ENCODE results near the gene PTPRK. TPM values are rescaled to one million over a fixed set of nuclear protein-coding genes. Genes with fewer than 3 reads are reported as not detected.
A peak's percentile ranks its signal among the peaks of the same experiment; 100 is the strongest.

PTPRK gene
- total RNA-seq, 2 donors from 2014 or later: 60.6 to 121 TPM

DNA sequence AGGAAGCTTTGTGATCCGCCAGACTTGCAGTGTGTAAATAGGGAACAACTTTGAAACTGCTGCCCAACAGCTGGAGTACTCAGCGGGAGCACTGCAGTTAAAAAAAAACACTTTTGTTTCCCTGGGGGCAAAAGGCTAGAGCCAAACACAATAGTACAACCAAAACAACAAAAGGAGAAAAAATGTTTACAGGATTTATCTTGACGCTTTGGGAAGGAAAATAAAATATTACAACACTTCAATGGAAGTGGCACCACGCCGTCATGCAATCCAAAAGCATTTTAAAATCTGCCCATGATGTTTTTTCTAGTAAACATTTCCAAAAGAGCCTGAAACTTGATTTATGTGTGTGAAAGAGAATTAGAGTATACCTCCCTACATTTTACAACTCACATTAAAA lies 26.0 kb downstream of the PTPRK start:
- DNase-seq (no peak), ATAC-seq (no peak)
- intact Hi-C loops (cut with DNase I): no loop called here
- peaks cover 44% of the 10 kb centered on the region for H3K4me1 ChIP-seq
- H3K27me3 ChIP-seq: no peaks in the 10 kb centered on the region
- TF ChIP-seq POLR2A (IDR thresholded peaks at IDR 0.05): no peak
- TF ChIP-seq, protein P1, sequence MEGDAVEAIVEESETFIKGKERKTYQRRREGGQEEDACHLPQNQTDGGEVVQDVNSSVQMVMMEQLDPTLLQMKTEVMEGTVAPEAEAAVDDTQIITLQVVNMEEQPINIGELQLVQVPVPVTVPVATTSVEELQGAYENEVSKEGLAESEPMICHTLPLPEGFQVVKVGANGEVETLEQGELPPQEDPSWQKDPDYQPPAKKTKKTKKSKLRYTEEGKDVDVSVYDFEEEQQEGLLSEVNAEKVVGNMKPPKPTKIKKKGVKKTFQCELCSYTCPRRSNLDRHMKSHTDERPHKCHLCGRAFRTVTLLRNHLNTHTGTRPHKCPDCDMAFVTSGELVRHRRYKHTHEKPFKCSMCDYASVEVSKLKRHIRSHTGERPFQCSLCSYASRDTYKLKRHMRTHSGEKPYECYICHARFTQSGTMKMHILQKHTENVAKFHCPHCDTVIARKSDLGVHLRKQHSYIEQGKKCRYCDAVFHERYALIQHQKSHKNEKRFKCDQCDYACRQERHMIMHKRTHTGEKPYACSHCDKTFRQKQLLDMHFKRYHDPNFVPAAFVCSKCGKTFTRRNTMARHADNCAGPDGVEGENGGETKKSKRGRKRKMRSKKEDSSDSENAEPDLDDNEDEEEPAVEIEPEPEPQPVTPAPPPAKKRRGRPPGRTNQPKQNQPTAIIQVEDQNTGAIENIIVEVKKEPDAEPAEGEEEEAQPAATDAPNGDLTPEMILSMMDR (IDR thresholded peaks at IDR 0.05): no peak
- H3K27ac ChIP-seq: no peak overlapping the region
- H3K36me3 ChIP-seq (replicated peaks in 1 of 2; ENCODE audit: insufficient read depth in 1 of 2, low read depth in 2 of 2): no peaks in the 10 kb centered on the region
- no peaks in the 10 kb centered on the region for H3K9me3 ChIP-seq
- no peak overlapping the region for H3K4me3 ChIP-seq
- WGBS, 2 donors: 74 to 84% methylated on average over 5 of the region's 5 CpGs

DNA sequence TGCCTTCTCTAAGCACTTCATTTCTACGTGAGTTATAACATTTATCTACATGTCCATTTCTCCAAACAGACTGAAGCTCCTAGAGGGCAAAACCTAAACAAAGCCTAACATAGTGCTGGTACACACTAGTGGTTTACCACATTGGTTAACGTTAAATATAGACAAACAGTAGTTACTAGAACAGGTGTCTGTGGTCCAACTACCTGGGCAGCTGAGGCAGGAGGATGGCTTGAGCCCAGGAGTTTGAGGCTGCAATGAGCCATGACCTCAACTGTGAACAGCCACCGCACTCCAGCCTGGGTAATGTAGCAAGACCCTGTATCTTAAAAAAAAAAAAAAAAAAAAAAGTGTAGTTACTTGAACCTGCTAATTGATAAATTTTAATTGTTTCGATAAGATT lies 26.5 kb downstream of the PTPRK start:
- Histone ChIP-seq H3K27me3 (no peaks in the 10 kb centered on the region), H3K4me1 (peaks cover 38% of the 10 kb centered on the region), H3K4me3 (no peak overlapping the region), H3K9me3 (no peaks in the 10 kb centered on the region), H3K27ac (peak overlapping the region in 1 of 4 donors; percentile 7), H3K36me3 (replicated peaks in 1 of 2; ENCODE audit: insufficient read depth in 1 of 2, low read depth in 2 of 2) (no peaks in the 10 kb centered on the region)
- no peak for DNase-seq
- no peak for ATAC-seq
- TF ChIP-seq POLR2A (IDR thresholded peaks at IDR 0.05): no peak
- TF ChIP-seq, protein P1 (IDR thresholded peaks at IDR 0.05): no peak
- WGBS, 2 donors: 83 to 92% methylated on average over 4 of the region's 4 CpGs
- intact Hi-C loops (cut with DNase I): no loop called here

DNA sequence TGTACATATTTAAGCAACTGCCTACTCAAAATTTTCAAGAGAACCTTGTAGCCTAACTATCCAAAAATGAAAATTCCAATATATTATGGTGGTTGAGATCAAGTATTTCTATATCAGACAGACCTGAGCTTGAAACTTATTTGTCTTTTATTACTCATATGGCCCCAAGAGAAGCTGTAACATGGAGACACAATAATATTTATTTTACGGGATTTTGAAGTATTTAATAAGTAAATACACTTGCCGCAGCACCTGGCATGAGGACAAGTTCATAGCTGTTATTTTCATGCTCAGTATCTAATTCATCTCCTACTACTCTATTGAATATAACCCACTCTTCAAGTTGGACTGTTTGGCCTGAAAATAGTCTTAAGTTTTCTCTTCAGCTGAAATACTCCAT lies 28.0 kb downstream of the PTPRK start:
- H3K27me3 ChIP-seq: no peaks in the 10 kb centered on the region
- intact Hi-C loops (cut with DNase I): no loop called here
- peak; percentile 53 to 66 (median 58) for DNase-seq
- no peaks in the 10 kb centered on the region for H3K36me3 ChIP-seq (replicated peaks in 1 of 2; ENCODE audit: insufficient read depth in 1 of 2, low read depth in 2 of 2)
- peak; percentile 63 for ATAC-seq
- no peak overlapping the region for H3K4me3 ChIP-seq
- 14 to 25% methylated on average over 2 of the region's 2 CpGs for WGBS, 2 donors
- peak overlapping the region; percentile 72 to 83 (median 81) for H3K27ac ChIP-seq
- TF ChIP-seq POLR2A (IDR thresholded peaks at IDR 0.05): no peak
- TF ChIP-seq, protein P1 (IDR thresholded peaks at IDR 0.05): no peak
- no peaks in the 10 kb centered on the region for H3K9me3 ChIP-seq
- peaks cover 31% of the 10 kb centered on the region for H3K4me1 ChIP-seq

DNA sequence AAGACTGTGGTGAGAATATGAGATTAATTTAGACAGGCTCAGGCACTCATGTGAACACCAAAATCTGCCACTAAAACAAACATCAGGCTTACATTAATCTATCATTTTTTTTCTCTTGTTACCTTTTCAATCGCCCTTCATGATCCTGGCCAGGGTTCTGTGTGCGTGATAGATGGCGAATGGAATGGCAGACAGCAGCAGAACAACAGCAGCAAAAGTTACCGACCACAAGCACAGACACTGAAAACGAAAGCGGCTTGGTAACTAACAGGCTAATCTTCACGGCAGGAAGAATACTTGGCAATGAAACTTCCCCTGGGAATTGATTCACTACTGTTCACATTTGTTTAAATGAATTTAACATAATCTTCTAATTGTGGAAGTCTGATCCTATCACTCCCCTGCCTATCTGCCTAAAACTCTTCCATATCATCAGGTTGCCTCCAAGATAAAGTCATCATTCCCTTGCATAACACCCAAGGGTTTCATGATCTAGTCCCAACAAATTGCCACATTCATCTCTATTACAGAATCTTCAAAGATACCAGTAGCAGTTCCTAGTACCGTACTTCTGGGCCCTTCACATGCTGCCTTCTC lies 28.7 kb downstream of the PTPRK start:
- WGBS, 2 donors: 7 to 14% methylated on average over 8 of the region's 8 CpGs
- peak; percentile 30 to 55 (median 48) for DNase-seq
- Histone ChIP-seq H3K4me1 (peaks cover 31% of the 10 kb centered on the region), H3K27ac (peak overlapping the region; percentile 72 to 83 (median 81)), H3K9me3 (no peaks in the 10 kb centered on the region), H3K27me3 (no peaks in the 10 kb centered on the region), H3K36me3 (replicated peaks in 1 of 2; ENCODE audit: insufficient read depth in 1 of 2, low read depth in 2 of 2) (no peaks in the 10 kb centered on the region), H3K4me3 (no peak overlapping the region)
- TF ChIP-seq, protein P1 (IDR thresholded peaks at IDR 0.05): no peak
- TF ChIP-seq POLR2A (IDR thresholded peaks at IDR 0.05): peak in 2 of 3 donors; percentile 12 to 42
- peak; percentile 72 for ATAC-seq
- intact Hi-C loops (cut with DNase I): no loop called here

DNA sequence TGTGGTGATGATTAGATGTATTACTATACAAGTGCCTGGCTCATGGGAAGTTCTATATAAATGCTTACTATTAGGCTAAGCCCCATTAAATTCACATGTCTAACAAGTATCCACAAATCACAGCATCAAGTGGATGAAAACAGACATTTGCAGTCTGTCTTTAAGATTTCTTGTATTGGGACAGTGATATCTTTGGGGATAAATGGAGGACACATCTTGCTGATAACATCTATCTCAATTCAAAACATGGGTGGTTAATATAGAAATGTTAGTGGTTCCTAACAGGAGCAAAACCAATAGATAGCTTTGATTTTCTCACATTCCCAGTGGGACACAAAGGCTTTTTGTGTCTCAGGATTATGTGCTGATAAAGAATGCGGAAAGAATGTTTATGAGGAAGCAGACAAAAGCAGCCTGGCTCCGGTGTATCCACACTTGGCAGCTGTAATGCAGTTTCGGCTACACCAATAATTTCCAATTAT lies 29.3 kb downstream of the PTPRK start:
- peaks cover 33% of the 10 kb centered on the region for H3K4me1 ChIP-seq
- no peaks in the 10 kb centered on the region for H3K9me3 ChIP-seq
- DNase-seq: peak; percentile 40 to 66 (median 44)
- ATAC-seq: peak; percentile 82
- TF ChIP-seq, protein P1 (IDR thresholded peaks at IDR 0.05): no peak
- TF ChIP-seq POLR2A (IDR thresholded peaks at IDR 0.05): no peak
- no peak overlapping the region for H3K4me3 ChIP-seq
- WGBS, 2 donors: 13 to 14% methylated on average over 3 of the region's 3 CpGs
- H3K27me3 ChIP-seq: no peaks in the 10 kb centered on the region
- H3K36me3 ChIP-seq (replicated peaks in 1 of 2; ENCODE audit: insufficient read depth in 1 of 2, low read depth in 2 of 2): no peaks in the 10 kb centered on the region
- peak overlapping the region; percentile 72 to 83 (median 81) for H3K27ac ChIP-seq
- intact Hi-C loops (cut with DNase I): no loop called here
